HG02588 (cell line): ENCODE results near the gene TRIM7.
A peak's percentile ranks its signal among the peaks of the same experiment; 100 is the strongest.
"Not testable (repeated sequence)": the region's sequence is repeated elsewhere in the genome, so short reads cannot be mapped to it uniquely, and the experiment has no call there.

Source experiments
- ATAC-seq: cut with Tn5 transposase; IDR thresholded peaks from one replicate; pipeline ENCODE4 v1.9.1; 2021; ENCODE audit warnings: mild to moderate bottlenecking, moderate library complexity; ENCODE audit not compliant: unreplicated experiment

TRIM7 gene

DNA sequence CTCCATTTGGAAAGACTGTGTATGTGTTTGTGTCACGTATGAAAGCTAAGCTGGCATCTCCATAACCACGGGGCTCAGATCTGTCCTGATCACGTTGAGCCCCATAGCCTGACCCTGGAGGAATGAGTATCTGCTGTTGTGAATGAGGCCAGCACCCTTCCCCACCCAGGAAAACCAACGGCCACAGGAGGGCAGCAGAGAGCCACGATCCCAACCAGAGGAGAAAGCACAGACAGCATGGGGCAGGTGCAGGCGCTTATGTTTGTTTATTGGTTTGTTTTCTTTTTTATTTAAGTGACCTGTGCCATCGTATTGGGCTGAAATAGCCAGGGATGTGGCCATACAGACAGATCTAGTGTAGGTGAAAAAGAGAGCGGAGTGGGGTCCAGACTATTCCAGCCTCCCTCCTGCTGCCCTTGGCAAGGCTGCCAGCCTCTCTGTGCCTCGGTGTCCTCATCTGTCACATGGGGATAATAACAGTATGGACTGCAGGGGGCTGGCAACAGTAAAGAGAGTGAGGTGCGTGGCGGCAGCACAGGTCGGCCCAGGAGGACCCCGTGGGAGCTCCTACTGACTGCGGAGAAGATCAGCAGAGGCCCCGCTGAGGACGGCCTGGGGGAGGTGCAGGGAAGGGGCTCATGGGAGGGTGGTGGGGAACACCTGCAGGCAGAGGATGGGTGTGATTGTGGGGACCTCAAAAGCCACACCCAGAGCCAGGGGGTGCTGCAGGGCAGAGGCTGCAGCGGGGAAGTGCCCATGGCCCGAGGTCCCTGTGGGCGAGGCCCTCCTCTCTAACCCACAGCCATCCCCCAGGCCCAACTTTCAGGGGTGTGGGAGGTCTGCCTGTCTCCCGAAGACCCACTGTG, 45.5 kb downstream of the TRIM7 start:
- ATAC-seq: peak; percentile 65

DNA sequence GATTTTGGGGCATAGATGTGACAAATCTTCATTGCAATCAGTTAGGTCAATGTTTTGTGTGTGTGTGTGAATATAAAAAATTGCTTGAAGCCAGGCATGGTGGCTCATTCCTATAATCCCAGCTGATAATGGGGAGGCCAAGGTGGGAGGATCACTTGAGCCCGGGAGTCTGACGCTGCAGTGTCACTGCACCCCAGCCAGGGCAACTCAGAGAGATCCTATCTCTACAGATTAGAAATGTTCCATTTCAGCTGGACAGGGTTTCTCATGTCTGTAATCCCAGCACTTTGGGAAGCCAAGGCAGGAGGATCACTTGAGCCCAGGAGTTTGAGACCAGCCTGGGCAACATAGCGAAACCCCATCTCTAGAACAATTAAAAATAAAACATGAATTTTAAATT, 46.1 kb downstream of the TRIM7 start:
- ATAC-seq: no peak

DNA sequence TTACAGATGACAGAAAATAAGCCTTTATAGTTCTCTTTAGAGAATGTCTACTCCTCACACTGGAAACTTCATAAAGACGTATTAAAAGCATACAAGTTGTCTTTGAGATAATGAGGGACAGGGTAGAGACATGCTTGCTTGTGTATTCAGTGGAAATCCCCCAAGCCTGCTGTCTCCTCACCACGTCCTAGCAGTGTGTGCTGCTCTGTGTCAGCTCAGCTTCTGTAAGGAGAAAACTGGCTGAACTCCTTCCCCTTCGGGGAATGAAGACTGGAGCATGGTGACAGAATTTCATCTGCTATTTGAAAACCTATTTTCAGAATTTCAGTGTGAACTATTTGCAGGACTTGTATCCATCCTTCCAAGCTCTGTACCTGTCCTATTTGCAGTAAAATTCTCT, 48.2 kb downstream of the TRIM7 start:
- ATAC-seq: no peak

- no peak for ATAC-seq
Measured at GRCh38 chr5:181153814-181154213, 51.2 kb downstream of the TRIM7 start.

DNA sequence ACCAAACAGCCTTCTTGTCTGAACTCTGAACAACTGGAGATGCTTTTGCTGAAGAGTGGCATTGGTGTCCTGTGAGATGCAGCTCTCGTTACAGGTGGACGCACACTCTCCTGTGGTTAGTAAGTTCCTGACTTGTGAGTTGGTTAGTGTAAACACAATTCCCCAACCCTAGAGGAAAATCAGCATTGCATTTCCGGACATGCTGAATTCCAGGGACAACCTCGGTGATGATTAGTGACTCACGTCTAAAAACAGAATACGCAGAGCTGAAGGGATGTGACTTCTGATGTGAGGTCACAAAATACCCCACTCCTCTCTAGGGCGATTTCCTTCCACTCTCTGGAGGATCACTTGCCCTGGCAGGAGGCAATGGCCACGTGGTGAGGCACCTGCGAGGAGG, 52.6 kb downstream of the TRIM7 start:
- ATAC-seq: no peak

GRCh38 chr5:181151146-181151545, 53.9 kb downstream of the TRIM7 start:
- ATAC-seq: no peak

DNA sequence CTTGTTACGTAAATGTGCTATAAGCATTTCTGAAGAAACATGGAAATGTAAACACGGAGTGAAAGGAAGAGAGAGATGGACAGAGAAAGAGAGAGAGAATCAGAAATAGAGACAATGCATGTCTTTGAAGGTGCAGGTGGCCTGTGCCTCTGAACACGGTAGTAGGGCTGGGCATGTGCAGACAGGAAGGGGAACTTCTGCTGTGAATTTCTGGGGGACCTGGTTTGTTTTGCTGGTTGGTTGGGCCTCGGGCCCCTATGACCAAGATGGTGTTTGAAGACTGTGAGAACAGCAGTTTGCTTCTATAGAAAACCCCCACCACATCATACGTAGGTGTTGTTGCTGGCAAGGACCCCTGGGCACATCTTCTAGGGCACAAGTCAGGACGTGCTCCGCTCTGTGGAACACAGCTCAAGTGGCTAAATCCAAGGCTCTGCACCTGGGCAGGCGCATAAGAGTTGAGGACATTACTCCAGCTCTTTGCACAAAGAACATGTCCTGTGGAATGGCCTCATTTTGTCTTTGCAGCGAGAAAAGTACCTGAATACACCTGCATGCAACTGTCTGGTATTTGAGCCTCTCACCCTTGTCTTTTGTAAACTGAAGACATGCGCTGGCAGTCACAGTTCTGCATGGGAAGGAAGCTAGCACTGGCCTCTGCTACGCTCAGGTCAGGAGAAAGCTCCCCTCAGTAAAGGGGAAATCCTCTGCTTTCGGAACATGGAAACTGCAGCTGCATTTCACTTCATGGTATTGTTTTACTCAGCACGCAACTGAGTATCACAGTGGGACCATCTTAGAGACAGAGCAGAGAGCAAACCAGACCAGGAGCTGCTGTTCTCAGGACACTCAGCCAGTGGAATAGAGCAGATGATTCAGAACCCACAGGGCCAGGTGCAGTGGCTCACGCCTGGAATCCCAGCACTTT, 54.9 kb downstream of the TRIM7 start:
- no peak for ATAC-seq

DNA sequence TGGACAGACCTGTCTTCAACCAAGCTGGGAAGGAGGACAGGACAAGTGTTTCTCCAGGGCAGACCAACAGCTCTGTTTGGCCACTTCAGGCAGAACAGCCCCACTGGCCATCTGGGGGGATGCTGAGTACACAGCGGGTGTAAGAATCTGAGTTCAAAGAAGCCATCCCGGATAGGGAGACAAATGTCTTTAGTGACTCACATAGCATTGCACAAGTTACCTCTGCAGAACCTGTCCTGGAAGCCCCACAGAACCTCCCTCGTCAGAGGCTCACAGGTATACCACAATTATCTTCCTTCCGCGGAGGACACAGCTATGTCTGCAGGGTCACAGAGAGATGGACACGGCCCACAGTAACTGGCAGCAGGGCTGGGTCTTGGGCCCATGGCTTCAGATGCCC, 55.6 kb downstream of the TRIM7 start:
- ATAC-seq: no peak

DNA sequence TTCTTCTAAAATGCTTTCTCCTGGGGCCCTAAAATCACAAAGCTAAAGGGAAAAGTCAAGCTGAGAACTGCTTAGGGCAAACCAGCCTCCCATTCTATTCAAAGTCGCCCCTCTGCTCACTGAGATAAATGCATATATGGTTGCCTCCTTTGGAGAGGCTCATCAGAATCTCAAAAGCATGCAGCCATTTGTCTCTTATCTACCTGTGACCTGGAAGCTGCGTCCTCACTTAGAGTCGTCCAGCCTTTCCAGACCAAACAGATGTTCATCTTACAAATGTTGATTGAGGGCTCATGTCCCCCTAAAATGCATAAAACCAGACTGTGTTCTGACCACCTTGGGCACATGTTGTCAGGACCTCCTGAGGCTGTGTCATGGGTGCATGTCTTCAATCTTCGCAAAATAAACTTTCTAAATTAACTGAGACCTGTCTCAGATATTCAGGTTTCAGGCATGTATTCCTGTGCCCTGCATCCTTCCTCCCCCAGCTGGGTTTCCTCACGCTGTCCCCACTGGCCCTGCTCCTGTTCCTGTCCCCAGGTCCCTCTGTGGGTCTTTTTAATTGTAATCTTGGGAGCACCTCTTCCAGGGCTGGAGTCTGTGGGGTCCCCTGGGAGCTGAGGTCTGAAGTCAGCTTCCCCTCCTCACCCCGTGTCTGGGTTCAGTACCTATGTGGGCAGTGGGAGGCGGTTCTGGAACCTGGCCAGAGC, 57.9 kb downstream of the TRIM7 start, which contains the start of gene OR2V2:
OR2V2 (plus strand) TSS at position 660 of the 710 bp plus-strand sequence. CDS start 7,357 bp downstream, outside the sequence.
- not testable (repeated sequence) for ATAC-seq

- no peak for ATAC-seq
Measured at GRCh38 chr5:181145133-181145532, 59.9 kb downstream of the TRIM7 start.
